Frontal cortex (tissue), 4 donors: ENCODE data around the gene RPL19. TPM values are rescaled to one million over a fixed set of nuclear protein-coding genes. Genes with fewer than 3 reads are reported as not detected.

ENCODE experiments used
- DNase-seq, 2 donors: peaks; one replicate each; pipeline ENCODE4 v3.0.0; 2012; ENCODE audit warnings: low spot score in 2 of 2
- FAIRE-seq: peaks from 2 replicates; lab custom pipeline; 2012; peaks lifted over from hg19 to GRCh38; lab: Jason Lieb, UNC
- total RNA-seq: library from RNA; depleted of rRNA; stranded (reverse); fragments of >200 nt; gene quantifications from one replicate; pipeline ENCODE4 v1.2.3, GENCODE V29; 2014
- donor health status: control.
- donor health status: control.
- donor health status: control.

RPL19 gene
- total RNA-seq, 1 donor from 2014 or later, result 1,210 TPM

DNA sequence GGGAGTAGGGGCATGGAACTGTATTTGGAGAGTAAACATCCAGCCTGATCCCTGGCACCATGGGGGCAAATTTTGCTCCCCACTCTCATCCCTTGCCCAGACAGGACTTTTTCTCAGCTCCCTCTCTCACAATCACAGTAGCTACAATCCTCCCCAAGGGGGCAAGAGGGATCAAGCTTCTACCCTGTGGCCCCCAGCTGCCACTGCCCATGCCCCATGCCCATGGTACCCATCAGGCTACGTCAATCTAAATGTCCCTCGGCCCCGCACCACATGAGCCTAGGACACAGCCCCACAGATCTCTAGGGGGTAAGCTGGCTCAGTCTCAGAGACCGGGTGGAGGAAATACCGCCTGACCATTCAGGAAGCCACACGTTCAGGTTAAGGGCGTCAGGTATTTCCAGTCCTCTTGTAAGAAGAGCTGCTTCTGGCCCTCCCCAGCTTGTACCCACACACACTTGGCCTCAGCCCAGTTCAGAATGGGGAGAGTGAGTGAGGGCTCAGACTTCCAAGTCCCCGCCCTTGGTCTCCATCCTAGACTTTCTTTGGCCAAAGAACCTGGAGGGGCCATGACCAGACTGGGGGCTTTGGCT lies 4.4 kb upstream of the RPL19 start:
- no peak for DNase-seq
- no peak for FAIRE-seq

GRCh38 chr17:39196241-39196807 lies 3.8 kb upstream of the RPL19 start:
- FAIRE-seq (no peak), DNase-seq (no peak)

DNA sequence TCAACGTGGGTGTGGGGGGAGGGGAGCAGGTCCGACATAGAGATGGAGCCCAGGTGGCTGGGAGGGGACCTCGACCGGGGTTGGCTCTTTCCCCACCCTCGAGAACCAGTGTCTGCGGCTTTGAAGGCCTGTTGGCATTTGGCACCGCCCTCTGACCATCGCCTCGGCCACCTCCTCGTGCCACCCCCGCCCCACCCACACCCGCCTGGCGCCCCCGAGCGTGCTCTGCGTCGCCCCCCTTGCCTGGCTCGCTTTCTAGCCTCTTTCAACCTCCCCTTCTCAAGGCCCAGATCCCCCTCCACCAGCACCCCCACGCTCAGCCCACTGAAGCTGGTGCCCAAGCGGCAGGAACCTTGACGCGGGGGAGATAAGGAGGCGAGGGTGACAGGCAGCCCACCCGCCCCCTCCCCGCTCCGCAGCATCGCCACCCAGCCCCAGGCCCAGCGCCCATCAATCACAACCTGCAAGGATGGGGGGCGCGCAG lies 3.2 kb upstream of the RPL19 start:
- FAIRE-seq (no peak), DNase-seq (no peak)

GRCh38 chr17:39197380-39198185 lies 2.5 kb upstream of the RPL19 start, which contains the start of gene CACNB1:
CACNB1 (minus strand) TSS chr17:39197669; CDS start chr17:39197495, 174 bp downstream.
- no peak for FAIRE-seq
- DNase-seq, result peak; percentile 81

DNA sequence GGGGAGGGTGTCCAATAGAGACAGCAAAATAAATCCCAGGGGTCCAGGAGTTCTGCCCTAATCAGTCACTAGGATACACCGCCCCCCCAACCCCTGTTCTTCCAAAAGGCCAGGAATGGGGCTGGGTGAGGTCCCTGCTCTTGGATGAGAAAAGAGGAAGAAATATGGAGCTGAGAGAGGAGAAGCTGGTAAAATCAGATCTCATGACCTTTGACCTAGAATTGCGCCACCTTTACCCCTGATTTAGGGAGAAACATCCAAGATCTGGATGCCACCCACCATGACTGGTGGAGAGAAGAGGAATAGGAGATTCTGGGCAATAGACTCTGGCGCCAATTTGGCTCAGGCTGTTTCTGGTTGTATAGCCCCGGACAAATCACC lies 1.9 kb upstream of the RPL19 start:
- DNase-seq, result no peak
- FAIRE-seq, result no peak

GRCh38 chr17:39199820-39200069 lies 338 bp upstream of the RPL19 start:
- FAIRE-seq (peak; percentile 78), DNase-seq (peak; percentile 91 to 94)

DNA sequence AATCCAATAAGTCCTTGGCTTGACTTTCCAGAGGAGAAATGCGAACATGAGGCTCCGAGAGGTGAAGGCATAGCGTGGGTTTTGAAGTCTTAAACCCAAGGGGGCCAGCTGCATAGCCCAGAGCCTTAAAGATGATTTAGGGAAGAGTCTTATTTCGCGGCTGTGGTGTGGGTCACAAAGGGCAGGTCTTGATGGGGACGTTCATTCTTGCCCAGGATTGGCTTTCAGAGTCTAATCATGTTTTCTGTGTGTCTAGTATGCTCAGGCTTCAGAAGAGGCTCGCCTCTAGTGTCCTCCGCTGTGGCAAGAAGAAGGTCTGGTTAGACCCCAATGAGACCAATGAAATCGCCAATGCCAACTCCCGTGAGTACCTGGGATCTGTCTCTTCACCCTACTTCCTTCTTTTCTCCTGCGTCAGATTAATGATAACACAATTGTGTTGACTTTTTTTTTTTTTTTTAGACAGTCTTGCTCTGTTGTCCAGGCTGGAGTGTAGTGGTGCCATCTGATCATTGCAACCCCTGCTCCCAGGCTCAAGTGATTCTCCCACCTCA lies 951 bp downstream of the RPL19 start:
- FAIRE-seq (no peak), DNase-seq (no peak)

DNA sequence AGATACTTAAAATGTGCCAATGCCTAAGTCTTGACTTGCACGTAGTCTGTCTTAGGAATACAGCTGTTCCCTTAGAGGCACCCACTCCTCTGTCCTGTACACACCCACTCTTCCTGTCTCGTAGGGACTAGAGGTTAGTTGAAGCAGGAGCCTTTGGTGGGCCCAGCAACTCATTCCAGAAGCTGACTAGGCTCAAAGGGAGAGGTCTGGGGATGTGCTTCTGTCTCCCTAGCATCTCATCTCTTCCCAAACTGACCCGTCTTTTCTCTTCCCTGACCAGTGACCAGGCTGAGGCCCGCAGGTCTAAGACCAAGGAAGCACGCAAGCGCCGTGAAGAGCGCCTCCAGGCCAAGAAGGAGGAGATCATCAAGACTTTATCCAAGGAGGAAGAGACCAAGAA lies 4.2 kb downstream of the RPL19 start:
- FAIRE-seq (no peak), DNase-seq (no peak)

- DNase-seq (no peak), FAIRE-seq (no peak)
Observed at GRCh38 chr17:39205112-39205526, 5.0 kb downstream of the RPL19 start.

DNA sequence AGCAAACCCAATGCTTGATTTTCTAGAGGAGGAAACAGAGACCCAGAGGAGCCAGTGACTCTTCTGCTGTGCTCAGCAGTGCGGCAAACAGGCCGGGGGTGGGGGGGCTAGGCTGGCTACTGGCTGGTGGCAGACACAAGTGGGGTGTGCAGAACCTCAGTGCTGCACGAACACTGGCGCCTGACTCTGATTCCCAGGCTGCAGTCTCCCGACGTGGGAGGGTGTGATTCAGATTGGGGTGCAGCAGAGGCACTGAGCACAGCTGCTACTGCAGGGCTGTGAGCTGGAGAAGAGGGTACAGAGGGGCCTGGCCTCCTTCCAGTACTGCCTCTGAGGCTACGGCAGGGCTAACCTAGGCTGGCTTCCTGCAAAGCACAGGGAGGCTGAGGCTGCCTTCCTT lies 8.1 kb downstream of the RPL19 start:
- DNase-seq (no peak), FAIRE-seq (no peak)

DNA sequence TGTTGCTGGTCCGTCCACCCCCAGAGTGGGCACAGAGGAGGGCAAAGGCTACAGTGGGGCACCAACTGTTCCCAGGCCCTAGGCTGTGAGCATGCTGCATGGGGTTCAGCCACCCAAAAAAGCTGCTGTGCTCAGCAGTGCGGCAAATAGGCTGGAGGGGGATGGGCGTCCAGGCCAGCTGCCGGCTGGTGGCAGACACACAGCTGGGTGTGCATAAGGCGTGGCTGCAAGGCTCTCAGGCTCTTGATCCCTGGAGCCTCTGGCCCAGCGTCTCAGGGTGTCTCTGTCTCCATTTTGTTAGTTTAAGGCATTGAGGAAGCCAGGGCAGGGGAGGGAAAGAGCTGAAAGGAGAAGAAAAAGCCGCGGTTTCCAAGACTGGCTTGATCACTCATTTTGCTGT lies 8.8 kb downstream of the RPL19 start:
- FAIRE-seq, result no peak
- no peak for DNase-seq

- no peak for FAIRE-seq
Observed at GRCh38 chr17:39209317-39210092, 9.4 kb downstream of the RPL19 start.

GRCh38 chr17:39210093-39210434 lies 10.0 kb downstream of the RPL19 start:
- FAIRE-seq, result no peak

More at GRCh38 chr17:39209317-39210092, 9.4 kb downstream of the RPL19 start:
- DNase-seq, result peak in 1 of 2 donors; percentile 77

DNA sequence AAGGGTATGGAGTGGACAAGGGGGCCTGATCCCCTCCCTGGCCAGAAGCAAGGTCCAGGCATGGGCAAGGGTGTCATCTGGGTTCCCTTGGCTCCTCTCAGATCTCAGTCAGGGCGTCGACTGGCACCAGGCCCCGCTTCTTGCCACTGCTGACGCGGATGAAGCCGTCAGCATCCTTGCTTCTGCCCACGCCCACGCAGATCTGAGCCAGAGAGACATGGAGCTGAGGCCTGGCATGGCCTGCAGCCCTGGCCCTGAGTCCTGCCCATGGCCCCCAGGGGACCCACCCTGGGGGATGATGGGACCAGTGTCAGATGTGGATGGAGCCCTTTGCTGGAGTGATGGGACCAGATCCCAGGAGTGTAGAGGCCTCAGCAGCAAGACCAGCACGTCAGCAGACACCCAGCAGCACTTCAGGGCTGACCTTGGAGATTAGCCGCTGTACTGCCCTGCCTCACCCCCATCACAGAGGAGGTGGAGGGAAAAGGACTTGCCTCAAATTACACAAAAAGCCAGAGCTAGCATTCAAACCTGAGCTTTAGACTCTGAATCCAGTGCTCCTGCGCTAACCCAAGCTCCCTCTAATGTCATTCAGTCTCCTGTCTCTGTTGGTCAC lies 12.2 kb downstream of the RPL19 start:
- FAIRE-seq, result no peak

More at GRCh38 chr17:39210093-39210434, 10.0 kb downstream of the RPL19 start:
- DNase-seq, result no peak

GRCh38 chr17:39212841-39213480 lies 12.9 kb downstream of the RPL19 start:
- FAIRE-seq (no peak), DNase-seq (no peak)

More for the DNA sequence above, 12.2 kb downstream of the RPL19 start:
- DNase-seq, result no peak

DNA sequence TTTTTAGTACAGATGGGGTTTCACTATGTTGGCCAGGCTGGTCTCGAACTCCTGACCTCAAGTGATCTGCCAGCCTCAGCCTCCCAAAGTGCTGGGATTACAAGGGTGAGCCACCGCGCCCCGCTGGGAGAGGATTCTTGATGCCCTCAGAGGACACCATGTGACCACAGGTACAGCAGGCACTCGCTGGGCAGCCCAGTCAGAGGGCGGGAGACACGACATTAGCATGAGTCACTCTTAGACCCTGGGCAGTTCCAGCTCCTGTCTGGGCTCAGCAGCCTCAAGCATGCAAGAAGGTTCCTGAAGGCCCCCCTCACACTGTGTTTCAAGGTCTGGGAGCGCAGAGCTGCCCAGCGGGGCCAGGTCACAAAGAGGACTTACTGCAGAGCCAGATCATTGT lies 13.8 kb downstream of the RPL19 start:
- no peak for FAIRE-seq
- DNase-seq, result no peak

DNA sequence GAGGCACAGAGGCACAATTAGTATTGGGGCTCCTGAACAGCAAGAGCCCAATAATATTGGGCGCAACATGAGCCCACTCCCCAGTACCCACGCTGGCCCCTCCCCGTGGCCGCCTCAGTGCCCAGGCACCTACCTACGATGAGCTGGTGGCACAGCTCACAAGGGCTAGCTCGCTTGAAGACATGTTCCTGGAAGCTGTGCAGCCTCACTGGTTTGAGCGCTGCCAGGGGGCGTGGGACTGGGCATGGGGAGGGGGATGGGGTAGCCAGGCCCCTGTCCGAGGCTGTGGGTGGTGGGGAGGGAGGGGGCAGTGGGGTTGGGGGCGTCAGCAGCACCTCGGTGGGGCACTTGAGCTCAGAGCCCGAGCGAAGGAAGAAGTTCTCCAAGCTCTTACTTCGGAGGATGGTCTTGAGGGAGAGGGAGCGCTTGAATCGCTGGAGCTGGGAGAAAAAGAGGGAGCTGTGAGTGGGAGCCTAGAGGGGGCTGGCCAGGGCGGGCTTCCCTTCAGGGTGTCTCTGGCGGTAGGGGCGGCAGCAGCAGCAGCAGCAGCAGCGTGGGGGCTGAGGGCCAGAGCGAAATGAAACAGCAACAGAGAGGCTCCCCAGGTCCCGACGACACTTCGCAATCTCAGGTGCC lies 17.8 kb downstream of the RPL19 start:
- DNase-seq (no peak), FAIRE-seq (no peak)

DNA sequence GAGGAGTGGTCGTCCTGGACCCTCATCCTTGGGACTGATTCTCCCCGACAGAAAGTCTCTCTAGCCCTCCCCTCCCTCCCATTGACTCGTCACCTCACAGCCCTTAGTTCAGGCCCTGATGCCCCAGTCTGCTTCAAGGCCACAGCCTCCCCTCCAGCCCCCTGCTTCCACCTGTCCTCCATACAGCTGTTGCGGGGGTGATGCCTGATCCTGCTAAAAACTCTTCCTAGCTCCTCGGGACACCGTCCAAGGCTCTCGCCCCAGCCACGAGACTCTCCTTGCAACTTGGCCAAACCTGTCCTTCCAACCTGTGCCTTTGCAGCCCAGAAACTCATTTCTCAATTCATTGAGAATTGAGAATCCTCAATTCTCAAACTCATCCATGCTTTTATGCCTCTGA lies 18.8 kb downstream of the RPL19 start:
- DNase-seq (no peak), FAIRE-seq (no peak)

DNA sequence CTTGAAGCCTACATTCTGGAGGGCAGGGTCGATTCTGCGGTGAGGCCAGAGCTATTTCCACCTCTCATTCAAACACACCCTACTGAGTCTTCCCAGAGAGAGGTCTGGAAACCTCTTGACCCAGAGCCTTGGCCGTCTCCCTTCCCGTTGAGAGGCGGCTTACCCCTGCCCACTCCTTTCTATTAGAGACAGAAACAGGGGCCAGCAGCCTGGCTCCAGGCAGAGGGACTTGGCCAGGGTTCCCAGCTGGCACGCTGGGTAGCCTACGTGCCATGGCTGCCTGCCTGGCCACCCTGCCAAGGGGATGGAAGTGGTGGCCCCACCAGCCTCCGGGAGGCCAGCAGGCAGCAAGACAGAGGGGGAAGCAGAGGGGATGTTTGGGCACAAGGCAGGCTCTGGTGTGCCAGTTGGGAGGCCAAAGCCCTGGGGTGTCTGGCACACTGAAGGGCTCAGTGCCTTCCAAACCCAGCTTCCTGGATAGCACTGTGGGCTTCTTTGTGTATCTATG lies 19.6 kb downstream of the RPL19 start:
- peak in 1 of 2 donors; percentile 63 for DNase-seq
- FAIRE-seq, result no peak
